ENCODE measurements around the gene BLOC1S2.

GRCh38 chr10:100282907-100283306, 3.6 kb downstream of the BLOC1S2 start:
- TF ChIP-seq EZH2 (IDR thresholded peaks at IDR 0.05; ENCODE audit: low read depth, unreplicated experiment), result no peak
- no peak for TF ChIP-seq CTCF (conservative IDR thresholded peaks at IDR 0.05; ENCODE audit: low read depth in 2 of 2)
- TF ChIP-seq REST (IDR thresholded peaks at IDR 0.05; ENCODE audit: unreplicated experiment), result no peak
- no peak for TF ChIP-seq POLR2AphosphoS5 (IDR thresholded peaks at IDR 0.05; ENCODE audit: low read depth)
- no peak for TF ChIP-seq EZH2phosphoT487 (IDR thresholded peaks at IDR 0.05; ENCODE audit: unreplicated experiment)
- TF ChIP-seq CREB1 (CRISPR knock-in tag; IDR thresholded peaks at IDR 0.05; ENCODE audit: low read depth), result no peak
- TF ChIP-seq ETS1 (IDR thresholded peaks at IDR 0.05), result no peak
- TF ChIP-seq NANOG (IDR thresholded peaks at IDR 0.05; ENCODE audit: borderline replicate concordance), result no peak
- no peak for TF ChIP-seq JUNB (IDR thresholded peaks at IDR 0.05; ENCODE audit: unreplicated experiment)
- no peak for TF ChIP-seq ZNF114 (CRISPR knock-in tag; IDR thresholded peaks at IDR 0.05)
- TF ChIP-seq ZNF331 (CRISPR knock-in tag; IDR thresholded peaks at IDR 0.05; ENCODE audit: low read depth), result no peak
- no peak for TF ChIP-seq STAT1 (IDR thresholded peaks at IDR 0.05; ENCODE audit: unreplicated experiment)
- TF ChIP-seq ZNF462 (CRISPR knock-in tag; IDR thresholded peaks at IDR 0.05), result no peak

All from GM23338 (cell line).